IPS-NIHi7 (cell line): Measurements from ENCODE around the gene KCNMB1.
"Not testable (repeated sequence)": the region's sequence is repeated elsewhere in the genome, so short reads cannot be mapped to it uniquely, and the experiment has no call there.

ENCODE experiments used
- DNase-seq: peaks from one replicate; pipeline ENCODE4 v3.0.0; 2012; ENCODE audit warnings: mixed read lengths; ENCODE audit errors: extremely low spot score

Gene KCNMB1

DNA sequence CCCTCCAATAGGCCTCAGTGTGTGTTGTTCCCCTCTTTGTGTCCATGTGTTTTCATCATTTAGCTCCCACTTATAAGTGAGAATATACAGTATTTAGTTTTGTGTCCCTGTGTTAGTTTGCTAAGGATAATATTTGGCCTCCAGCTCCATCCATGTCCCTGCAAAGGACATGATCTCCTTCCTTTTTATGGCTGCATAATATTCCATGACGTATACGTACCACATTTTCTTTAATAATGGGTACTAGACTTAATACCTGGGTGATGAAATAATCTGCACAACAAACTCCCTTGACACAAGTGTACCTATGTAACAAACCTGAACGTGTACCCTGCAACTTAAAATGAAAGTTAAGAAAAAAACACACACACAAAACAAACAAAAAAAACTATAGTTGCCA, 12.6 kb downstream of the KCNMB1 start:
- not testable (repeated sequence) for DNase-seq

- no peak for DNase-seq
These were observed 13.9 kb downstream of the KCNMB1 start for GRCh38 chr5:170375283-170375682.

DNA sequence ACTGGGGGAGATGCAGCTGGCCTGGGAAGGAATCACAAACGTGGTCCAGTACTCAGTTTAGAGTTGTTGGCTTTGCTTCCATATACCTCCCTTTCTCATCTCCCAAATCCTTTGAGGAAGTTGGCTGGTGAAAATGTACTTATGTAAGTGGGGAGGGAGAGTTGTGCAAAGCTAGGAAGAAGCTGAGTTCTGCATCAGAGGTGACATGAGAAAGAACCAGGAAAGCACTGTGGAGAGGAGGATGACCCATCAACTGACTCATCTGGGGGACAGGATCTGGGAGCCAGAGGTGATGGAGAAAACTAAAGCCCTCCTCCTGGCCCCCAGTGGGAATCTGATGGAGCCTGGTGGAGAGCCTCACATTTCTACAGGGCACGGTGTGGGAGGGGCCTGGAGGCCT, 16.2 kb downstream of the KCNMB1 start:
- DNase-seq = no peak

GRCh38 chr5:170368586-170368985, 20.6 kb downstream of the KCNMB1 start:
- no peak for DNase-seq

- no peak for DNase-seq
These were observed 22.9 kb downstream of the KCNMB1 start for GRCh38 chr5:170366276-170366675.

GRCh38 chr5:170365831-170366230, 23.3 kb downstream of the KCNMB1 start:
- no peak for DNase-seq

GRCh38 chr5:170365011-170365410, 24.2 kb downstream of the KCNMB1 start:
- DNase-seq = no peak

GRCh38 chr5:170363671-170364070, 25.5 kb downstream of the KCNMB1 start:
- DNase-seq = no peak

DNA sequence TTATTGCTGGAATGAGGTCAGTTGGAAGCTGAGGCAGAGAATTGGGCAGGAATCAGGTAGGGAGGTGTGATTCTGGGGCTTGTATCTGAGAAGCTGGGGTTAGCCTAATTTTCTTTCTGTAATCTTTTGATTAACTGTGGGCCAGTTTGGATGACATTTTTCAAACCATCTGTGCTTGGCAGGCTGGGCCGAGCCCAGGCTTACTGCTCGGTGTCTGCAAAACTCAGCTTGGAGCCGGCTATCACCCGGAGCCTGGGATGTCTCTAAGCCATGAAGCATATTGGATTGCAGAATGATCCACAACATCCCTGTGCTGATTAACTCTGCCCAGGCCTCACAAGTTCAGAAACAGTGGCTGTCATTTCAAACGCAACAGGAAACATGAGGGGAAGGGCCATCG, 26.5 kb downstream of the KCNMB1 start:
- DNase-seq = no peak

- DNase-seq = no peak
These were observed 27.1 kb downstream of the KCNMB1 start for GRCh38 chr5:170362102-170362501.

DNA sequence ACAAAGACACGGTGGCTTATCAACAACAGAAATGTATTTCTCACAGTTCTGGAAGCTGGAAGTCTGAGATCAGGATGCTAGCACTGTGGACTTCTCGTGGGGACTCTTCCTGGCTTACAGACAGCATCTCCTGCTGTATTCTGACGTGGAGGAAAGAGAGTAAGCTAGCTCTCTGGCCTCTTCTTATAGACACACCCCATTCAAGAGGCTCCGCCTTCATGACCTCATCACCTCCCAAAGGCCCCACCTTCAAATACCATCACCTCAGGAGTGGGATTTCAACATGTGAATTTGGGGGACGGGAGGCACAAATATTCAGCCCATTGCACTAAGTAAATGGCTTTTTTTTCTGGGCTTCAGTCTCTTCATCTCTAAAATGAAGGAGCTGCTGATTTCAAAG, 27.6 kb downstream of the KCNMB1 start:
- DNase-seq = peak; percentile 53

- DNase-seq = no peak
These were observed 28.1 kb downstream of the KCNMB1 start for GRCh38 chr5:170361116-170361515.

- no peak for DNase-seq
These were observed 28.5 kb downstream of the KCNMB1 start for GRCh38 chr5:170360709-170361108.

GRCh38 chr5:170357955-170358444, 31.2 kb downstream of the KCNMB1 start:
- DNase-seq = no peak

DNA sequence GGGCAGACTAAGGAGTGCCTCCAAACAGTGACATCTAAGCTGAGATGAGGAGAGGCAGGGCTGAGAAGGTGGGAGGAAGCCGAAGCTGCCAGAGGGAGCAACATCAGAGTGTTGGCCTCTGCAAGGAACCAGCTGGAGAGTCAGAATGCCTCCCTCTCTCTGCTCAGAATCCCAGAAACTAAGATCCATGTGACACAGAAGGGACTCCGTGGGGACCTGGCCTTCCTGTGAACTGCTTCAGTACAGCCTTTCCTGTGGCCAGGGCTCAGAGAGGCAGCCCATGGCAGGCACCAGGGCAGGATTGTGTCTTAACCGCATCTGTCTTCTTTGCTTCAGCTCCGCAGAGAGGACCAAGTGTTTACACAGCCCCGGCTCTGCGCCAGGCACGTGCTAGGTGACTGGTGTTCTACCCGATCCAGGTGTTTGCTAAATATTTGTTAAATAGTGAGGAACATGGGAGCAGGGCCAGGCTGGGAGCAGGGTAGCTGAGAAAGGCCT, 33.5 kb downstream of the KCNMB1 start:
- DNase-seq = no peak

- no peak for DNase-seq
These were observed 35.2 kb downstream of the KCNMB1 start for GRCh38 chr5:170353961-170354360.

GRCh38 chr5:170353011-170353761, 36.0 kb downstream of the KCNMB1 start:
- peak; percentile 68 for DNase-seq

DNA sequence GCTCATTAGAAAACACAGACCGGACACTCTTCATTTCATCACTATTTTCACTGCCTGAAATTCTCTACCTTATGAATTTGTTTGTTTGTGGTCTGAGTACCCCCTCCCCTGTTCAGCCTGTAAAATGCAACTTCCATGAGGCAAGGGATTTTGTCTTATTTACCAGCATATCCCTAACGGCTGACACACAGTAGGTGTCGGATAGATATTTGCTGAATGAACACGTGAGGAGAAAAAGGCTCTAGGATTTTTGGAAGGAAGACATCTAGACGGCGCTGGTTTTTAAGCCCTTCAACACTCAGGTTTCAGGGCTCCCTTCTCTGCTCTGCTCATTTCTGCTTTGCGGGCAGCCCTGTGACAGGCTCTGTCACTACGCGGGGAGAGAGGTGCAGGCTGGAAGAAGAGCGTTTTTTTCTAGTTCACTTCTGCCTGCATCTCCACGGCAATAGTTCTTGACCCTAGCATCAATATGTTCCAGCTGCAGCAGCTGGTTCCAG, 41.0 kb downstream of the KCNMB1 start:
- DNase-seq = no peak

DNA sequence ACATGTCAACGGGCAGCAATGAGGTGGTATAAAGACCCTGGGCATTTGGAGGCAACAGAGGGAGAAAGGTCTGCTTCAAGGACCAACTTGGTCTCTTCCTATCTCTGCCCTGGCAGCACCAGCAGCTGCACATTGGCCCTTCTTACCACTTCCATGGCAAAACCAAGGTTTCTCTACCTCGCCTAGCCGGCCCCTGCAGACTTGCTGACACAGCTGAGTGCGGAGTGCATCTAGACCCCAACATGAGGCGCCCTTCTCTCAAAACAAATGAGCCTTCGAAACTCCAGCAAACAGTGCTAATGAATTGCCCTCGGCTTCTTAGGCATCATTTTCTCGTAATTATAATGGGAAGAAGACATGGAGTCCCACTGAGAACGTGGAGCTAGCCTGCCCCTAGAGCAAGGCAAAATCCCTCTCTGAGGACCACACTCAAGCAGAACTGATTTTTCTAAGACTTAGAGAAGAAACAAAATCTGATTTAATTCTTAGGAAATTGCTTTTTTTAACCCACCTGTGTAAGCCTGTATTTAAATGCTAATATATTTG, 42.1 kb downstream of the KCNMB1 start:
- DNase-seq = no peak

DNA sequence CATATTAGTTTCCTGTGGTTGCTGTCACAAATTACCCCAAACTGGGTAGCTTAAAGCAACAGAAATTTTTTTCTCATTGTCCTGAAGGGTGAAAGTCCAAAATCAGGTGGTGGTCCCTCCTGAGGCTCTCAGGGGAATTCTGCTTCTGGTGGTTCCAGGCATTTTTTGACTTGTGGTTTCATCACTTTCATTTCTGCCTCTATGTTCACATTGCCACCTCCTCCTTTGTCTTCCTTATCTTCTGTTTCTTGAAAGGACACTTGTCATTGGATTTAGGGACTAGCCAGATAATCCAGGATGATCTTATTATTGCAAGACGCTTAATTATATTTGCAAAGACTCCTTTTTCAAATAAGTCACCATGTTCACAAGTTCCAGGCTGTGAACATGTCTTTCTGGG, 43.2 kb downstream of the KCNMB1 start:
- no peak for DNase-seq

GRCh38 chr5:170343177-170343576, 46.0 kb downstream of the KCNMB1 start:
- no peak for DNase-seq

- DNase-seq = no peak
These were observed 46.9 kb downstream of the KCNMB1 start for GRCh38 chr5:170342153-170342725.

GRCh38 chr5:170341545-170341944, 47.6 kb downstream of the KCNMB1 start:
- DNase-seq = no peak
